Aortic smooth muscle cell (primary cell): ENCODE measurements around the gene LRRN4CL. TPM values are rescaled to one million over a fixed set of nuclear protein-coding genes. Genes with fewer than 3 reads are reported as not detected.

ENCODE experiments used
- total RNA-seq: library from RNA; depleted of rRNA; stranded (reverse); fragments of >200 nt; gene quantifications from 2 replicates; pipeline ENCODE4 v1.2.3, GENCODE V29; 2014

LRRN4CL gene
- 3.3 and 3.4 TPM in 2 replicates for total RNA-seq

DNA sequence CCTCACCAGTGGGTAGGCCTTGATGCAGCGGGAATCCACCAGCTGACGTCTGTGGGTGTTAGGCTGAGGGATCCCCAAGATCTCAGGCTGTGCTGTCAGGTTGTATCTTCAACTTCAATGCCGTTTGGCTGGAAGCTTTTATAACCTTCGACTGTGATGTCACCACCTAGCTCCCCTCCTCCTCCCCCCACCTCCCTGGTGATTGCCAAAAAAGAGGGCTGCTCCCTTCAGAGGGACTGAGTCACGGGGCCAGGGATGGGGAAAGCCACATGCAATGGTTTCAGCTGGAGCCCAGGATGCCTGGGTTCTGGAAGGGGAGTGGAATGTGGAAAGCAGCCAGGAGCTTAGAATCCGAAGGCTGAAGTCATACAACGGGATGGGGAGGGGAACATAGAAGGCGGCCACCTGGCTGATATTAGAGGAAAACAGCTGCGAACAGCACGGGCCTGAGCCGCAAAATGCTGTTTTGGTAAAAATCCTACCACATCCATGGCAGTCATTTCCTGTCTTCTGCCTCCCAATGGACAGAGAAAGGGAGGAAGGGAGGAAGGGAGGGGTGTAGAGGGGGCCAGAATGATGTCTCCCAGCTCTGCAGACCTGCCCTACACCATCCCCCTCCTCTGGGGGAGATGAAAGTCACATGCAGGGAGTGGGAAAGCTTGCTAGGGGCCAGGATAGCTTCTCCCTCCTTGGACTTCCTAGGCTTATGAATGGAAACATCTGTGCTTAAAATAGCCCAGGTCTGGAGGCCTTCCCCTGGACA, at the start of gene LRRN4CL:
Gene LRRN4CL (minus strand): TSS at position 110 of the 763 bp plus-strand sequence. CDS start 1,022 bp downstream, outside the sequence.

DNA sequence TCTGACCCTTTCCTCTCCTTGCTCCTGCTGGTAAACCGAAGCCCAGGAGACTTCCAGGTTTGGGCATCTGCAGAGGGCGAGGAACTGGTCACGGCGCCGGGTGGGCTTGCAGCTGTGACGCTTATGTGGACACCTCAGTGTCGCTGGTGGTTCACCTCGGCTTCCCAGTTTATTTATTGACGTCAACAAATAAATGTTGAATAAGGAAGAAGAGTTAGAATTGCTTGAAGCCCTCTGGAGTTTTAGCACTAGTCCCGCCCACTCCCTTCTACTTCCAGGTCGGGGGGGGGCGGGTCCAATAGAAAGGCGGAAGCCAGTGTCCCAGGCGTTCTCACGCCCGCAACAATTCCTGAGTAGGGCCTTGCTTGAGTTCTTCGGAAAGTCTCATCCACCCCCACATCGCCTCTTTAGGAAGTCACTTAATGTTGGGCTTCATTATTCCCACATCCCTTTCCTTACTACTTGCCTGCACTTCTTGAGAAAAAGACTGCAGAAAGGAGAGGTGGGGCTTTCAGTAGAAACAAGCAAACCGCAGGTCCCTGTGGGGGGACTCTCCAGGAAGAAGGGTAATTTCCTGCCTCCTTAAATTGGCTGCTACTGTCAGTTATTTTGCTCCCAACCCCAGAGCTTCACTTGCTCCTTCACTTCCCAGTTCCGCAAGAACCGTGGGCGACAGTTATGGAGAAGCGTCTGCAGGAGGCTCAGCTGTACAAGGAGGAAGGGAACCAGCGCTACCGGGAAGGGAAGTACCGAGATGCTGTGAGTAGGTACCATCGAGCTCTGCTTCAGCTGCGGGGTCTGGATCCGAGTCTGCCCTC, 39.0 kb upstream of the LRRN4CL start, which contains the start of gene TTC9C:
Gene TTC9C (plus strand): TSS at position 316 of the 818 bp plus-strand sequence. CDS start 363 bp downstream, at position 679.

DNA sequence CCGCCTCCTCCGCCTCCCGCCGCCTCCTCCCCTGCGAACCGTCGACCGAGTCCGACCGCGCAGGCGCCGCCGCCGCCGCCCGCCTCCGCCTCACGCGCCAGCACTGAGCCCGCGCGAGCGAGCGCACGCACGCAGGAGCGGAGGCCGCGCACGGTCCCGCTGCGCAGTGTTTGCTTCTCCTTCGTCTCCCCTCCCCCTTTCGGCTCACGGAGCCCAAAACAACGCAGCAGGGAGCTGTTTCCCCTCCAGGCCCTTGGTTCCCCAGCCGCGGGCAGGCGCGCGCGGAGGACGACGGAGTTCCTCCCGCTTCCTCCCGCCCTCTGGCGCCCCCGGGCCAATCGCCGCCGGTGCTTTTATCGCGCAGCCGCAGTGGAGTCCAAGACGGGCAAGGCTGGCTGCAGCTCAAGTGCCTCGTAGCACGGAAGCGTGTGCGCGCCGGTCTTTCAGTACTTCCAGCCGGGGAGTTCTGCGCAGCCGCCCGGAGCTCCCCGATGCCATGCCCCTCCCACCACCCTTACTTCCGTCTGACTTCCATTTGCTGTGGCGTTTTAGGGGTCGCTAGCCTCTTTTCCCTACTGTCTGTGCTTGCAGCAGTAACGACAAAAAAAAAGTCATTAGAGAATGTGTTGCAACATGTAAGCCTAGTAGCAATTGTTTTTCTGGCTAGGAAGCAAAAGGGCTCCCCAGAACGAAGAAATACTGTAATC, 38.0 kb upstream of the LRRN4CL start, which contains the start of gene HNRNPUL2:
Gene HNRNPUL2 (minus strand): TSS at position 293 of the 707 bp plus-strand sequence. CDS start 301 bp downstream, outside the sequence.

DNA sequence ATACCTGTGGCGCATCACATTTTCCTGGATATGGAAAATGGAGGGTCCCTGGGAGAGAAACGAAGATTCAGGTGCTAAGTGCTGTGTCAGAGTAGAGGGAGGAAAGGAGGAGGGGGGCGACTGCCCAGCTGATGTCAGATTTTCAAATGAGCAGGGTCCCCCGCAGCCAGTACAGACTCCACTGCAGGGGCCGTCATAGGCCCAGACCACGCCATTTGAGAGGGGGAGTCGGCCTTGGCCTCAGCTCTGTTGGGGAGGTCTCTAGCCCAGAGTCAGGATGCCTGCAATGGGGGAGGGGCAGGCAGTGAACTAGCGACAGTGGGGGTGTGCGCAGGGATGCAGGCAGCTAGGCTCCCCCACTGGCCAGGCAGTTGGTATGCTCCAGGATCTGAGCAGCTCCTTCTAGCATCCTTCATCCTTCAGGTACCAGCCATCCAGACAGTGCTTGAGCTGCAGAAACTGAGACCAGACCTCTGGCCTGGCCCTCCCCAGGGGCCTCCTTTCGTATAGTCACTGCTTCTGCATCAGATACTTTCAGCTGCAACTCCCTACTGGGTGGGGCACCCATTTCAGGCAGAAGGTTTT, 18.0 kb upstream of the LRRN4CL start, which contains the start of the genes BSCL2 and GNG3:
Gene BSCL2 (minus strand): TSS at position 148 of the 585 bp plus-strand sequence. CDS start 229 bp downstream, outside the sequence.
Gene GNG3 (plus strand): TSS at position 400 of the 585 bp plus-strand sequence. CDS start 620 bp downstream, outside the sequence.

DNA sequence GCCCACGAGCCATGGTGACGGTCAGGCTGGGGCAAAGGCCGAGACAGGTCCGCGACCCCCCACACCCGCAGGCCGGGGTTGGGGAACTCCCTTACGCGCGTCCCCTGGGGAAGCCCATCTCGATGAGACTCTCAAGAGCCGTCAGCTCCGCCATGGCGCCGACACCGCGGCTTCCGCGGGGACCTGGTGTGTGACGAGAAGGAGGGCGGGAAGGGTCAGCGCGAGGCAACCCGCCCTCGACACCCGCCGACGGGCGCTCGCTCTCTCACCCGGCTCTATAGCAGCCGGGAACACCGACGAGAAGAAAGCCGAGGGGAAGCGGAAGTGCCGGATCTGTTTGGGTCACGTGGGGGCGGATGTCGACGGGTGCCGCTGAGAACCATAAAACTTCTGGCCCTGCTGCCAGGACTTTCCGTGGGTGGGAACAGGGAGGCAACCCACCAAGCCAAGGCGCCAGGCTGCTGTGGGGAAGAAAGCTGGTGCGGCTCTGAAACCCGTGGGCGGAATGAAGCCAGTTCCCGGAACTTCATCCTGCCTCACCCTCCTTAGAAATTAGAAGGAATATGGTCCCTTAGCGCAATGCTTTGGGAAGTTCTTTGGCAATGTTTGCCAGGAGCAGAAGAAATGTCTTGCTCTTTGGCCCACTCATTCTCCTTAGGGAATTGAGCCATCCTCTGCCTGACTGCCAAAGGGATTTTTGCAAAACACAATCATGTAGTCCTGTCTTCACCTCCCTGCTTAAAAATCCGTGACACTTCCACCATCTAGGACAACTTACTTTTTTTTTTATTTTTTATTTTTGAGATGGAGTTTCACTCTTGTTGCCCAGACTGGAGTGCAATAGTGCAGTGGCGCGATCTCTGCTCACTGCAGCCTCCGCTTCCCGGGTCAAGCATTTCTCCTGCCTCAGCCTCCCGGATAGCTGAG, 10.3 kb downstream of the LRRN4CL start, which contains the start of gene UBXN1:
Gene UBXN1 (minus strand): TSS at position 304 of the 927 bp plus-strand sequence. CDS start 150 bp downstream, at position 154.

DNA sequence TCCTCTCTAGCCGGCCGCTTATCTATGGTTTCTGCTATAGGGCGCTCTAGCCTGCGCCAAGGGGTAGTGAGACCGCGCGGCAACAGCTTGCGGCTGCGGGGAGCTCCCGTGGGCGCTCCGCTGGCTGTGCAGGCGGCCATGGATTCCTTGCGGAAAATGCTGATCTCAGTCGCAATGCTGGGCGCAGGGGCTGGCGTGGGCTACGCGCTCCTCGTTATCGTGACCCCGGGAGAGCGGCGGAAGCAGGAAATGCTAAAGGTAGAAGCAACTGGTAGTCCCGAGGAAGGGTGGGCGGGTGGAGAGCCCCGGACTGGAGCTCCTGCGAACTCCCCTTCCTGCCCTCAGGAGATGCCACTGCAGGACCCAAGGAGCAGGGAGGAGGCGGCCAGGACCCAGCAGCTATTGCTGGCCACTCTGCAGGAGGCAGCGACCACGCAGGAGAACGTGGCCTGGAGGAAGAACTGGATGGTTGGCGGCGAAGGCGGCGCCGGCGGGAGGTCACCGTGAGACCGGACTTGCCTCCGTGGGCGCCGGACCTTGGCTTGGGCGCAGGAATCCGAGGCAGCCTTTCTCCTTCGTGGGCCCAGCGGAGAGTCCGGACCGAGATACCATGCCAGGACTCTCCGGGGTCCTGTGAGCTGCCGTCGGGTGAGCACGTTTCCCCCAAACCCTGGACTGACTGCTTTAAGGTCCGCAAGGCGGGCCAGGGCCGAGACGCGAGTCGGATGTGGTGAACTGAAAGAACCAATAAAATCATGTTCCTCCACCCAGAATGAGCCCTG, 17.5 kb downstream of the LRRN4CL start, which contains the start of the genes LBHD1 and UQCC3:
Gene LBHD1 (minus strand): TSS at position 660 of the 782 bp plus-strand sequence. CDS start 2,236 bp downstream, outside the sequence.
Gene UQCC3 (plus strand): TSS at position 66 of the 782 bp plus-strand sequence. CDS start 73 bp downstream, at position 139.

DNA sequence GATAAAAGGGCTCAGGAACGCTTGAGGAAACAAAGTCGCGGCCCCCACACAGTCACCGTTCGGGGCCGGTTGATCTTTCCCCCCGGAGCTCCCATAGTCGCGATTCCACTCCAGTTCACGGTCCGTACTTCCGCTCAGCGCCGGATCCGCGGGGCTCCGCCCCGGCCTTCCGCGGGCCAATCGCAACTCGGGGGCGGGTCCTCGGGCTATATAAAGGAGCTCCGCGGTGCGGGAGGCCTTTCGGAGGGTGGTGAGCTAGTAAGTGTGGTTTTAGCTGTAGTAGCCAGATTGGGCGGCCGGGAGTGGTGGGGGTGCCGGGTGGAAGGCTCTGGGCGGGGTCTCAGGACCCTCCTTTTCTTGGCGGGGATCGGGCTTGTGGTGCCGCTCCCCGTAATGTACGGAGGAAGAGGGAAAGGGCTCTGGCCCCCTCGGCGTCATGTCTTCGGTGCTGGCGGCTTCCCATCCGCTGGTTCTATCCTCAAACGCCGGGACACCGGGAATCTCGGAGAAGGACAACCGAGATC, 24.2 kb downstream of the LRRN4CL start, which contains the start of the genes C11orf98 and CSKMT:
Gene C11orf98 (minus strand): TSS at position 136 of the 524 bp plus-strand sequence. CDS start 41 bp downstream, at position 95.
Gene CSKMT (plus strand): TSS at position 238 of the 524 bp plus-strand sequence. CDS start 568 bp downstream, outside the sequence.

DNA sequence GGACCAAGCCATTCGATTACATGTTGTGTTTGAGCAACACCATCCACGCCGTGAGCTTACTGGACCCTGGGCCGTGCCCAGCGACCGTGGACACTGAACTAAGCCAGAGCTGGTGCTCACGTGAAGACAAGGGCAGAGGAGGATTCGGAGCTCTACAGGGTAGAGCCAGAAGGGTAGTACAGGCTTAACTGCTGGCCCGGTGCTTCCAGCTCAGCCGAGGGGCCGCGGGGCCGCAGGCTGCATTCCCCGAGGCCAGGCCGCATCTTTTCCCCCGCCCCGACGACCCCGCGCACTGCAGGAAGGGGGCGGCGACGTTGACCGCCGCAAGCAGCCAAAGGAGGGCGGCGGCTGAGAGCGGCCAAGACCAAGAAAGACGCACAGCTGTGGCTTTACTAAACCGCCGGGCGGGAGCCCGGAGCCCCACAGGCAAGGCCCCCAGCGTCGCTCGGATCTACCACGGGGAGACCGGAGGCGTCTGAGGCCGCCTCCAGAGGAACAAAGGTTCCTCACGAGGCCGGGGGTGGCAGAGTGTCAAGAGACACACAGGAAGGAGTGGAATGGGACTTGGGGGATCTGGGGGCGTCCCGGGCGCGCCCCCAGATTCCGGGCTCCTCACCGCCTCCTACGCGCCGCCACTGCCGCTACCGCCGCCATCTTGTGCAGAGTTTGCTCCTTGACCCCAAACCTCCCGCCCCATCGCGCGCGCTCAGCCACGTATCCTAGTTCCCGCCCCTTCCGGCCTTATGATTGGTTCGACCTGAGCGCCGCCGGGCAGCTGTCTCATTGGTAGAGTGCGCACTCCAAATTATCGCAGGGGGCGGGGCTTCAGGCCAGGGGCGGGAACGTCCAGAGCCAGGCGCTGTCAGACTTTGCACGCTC, 43.1 kb downstream of the LRRN4CL start, which contains the start of gene GANAB:
Gene GANAB (minus strand): TSS at position 668 of the 879 bp plus-strand sequence. CDS start 14 bp downstream, at position 654.

Other genes starting within 250 kb of the LRRN4CL start
- gene AHNAK, start 142.7 kb downstream of the LRRN4CL start, total RNA-seq, result 643 and 750 TPM in 2 replicates
- gene EEF1G, start 115.6 kb downstream of the LRRN4CL start, total RNA-seq, result 1,386 and 1,416 TPM in 2 replicates
- gene TUT1, start 98.0 kb downstream of the LRRN4CL start, total RNA-seq, result 5.4 and 6.4 TPM in 2 replicates
- 102 and 120 TPM in 2 replicates for gene MTA2, start 87.7 kb downstream of the LRRN4CL start, total RNA-seq
- 20.9 and 25.7 TPM in 2 replicates for gene EML3, start 76.8 kb downstream of the LRRN4CL start, total RNA-seq
- 10.3 and 10.6 TPM in 2 replicates for gene ROM1, start 76.3 kb downstream of the LRRN4CL start, total RNA-seq
- 32.6 and 39.9 TPM in 2 replicates for gene B3GAT3, start 67.5 kb downstream of the LRRN4CL start, total RNA-seq
- 243 and 244 TPM in 2 replicates for gene GANAB, start 42.9 kb downstream of the LRRN4CL start, total RNA-seq
- 16.8 and 22.2 TPM in 2 replicates for gene INTS5, start 36.2 kb downstream of the LRRN4CL start, total RNA-seq
- 32.3 and 46.8 TPM in 2 replicates for gene C11orf98, start 24.3 kb downstream of the LRRN4CL start, total RNA-seq
- gene CSKMT, start 24.2 kb downstream of the LRRN4CL start, total RNA-seq, result 4.9 and 9.1 TPM in 2 replicates
- 11.9 and 15.1 TPM in 2 replicates for gene UQCC3, start 17.9 kb downstream of the LRRN4CL start, total RNA-seq
- gene LBHD1, start 17.3 kb downstream of the LRRN4CL start, total RNA-seq, result 2.4 and 2.8 TPM in 2 replicates
- 134 and 158 TPM in 2 replicates for gene UBXN1, start 10.5 kb downstream of the LRRN4CL start, total RNA-seq
- gene BSCL2, start 17.9 kb upstream of the LRRN4CL start, total RNA-seq, result 57.1 and 67.2 TPM in 2 replicates
- not detected in 2 replicates for gene GNG3, start 18.1 kb upstream of the LRRN4CL start, total RNA-seq
- gene HNRNPUL2, start 37.9 kb upstream of the LRRN4CL start, total RNA-seq, result 12.6 and 14.9 TPM in 2 replicates
- 28.5 and 31.1 TPM in 2 replicates for gene TTC9C, start 39.0 kb upstream of the LRRN4CL start, total RNA-seq
- 11.0 and 11.2 TPM in 2 replicates for gene ZBTB3, start 64.6 kb upstream of the LRRN4CL start, total RNA-seq
- 97.0 and 98.7 TPM in 2 replicates for gene POLR2G, start 72.0 kb upstream of the LRRN4CL start, total RNA-seq
- 16.2 and 17.6 TPM in 2 replicates for gene TAF6L, start 81.9 kb upstream of the LRRN4CL start, total RNA-seq
- 24.3 and 24.4 TPM in 2 replicates for gene TMEM179B, start 97.9 kb upstream of the LRRN4CL start, total RNA-seq
- 13.2 and 15.1 TPM in 2 replicates for gene TMEM223, start 102.5 kb upstream of the LRRN4CL start, total RNA-seq
- gene NXF1, start 115.9 kb upstream of the LRRN4CL start, total RNA-seq, result 15.5 and 21.6 TPM in 2 replicates
- 41.7 and 42.4 TPM in 2 replicates for gene STX5, start 142.5 kb upstream of the LRRN4CL start, total RNA-seq
- not detected in 2 replicates for gene TEX54, start 143.3 kb upstream of the LRRN4CL start, total RNA-seq
- 31.3 and 49.8 TPM in 2 replicates for gene WDR74, start 150.1 kb upstream of the LRRN4CL start, total RNA-seq
- gene SLC3A2, start 191.4 kb upstream of the LRRN4CL start, total RNA-seq, result 175 and 242 TPM in 2 replicates
- not detected in 2 replicates for gene CHRM1, start 231.8 kb upstream of the LRRN4CL start, total RNA-seq